Hematopoietic multipotent progenitor cell treated with erythropoietin and hydrocortisone succinate and interleukin-3 and kit ligand, for 15 days (in vitro differentiated cells): ENCODE results near the gene CDK5.
A peak's percentile ranks its signal among the peaks of the same experiment; 100 is the strongest.

ENCODE experiments used
- DNase-seq: peaks from one replicate; pipeline ENCODE4 v3.0.0-alpha.2; 2015; ENCODE audit warnings: low spot score

Gene CDK5

GRCh38 chr7:151086802-151087244 is 29.1 kb upstream of the CDK5 start:
- DNase-seq, result no peak

- peak; percentile 26 for DNase-seq
Observed at GRCh38 chr7:151085691-151086620, 28.3 kb upstream of the CDK5 start, which contains the start of gene AGAP3. Gene AGAP3 (plus strand): TSS chr7:151086475. CDS start chr7:151086742, 267 bp downstream.

GRCh38 chr7:151085329-151085690 is 27.6 kb upstream of the CDK5 start:
- no peak for DNase-seq

- no peak for DNase-seq
Observed at GRCh38 chr7:151083824-151084160, 26.1 kb upstream of the CDK5 start.

GRCh38 chr7:151083071-151083823 is 25.6 kb upstream of the CDK5 start, which contains the start of gene TMUB1:
Gene TMUB1 (minus strand): TSS chr7:151083493. CDS start chr7:151082563, 930 bp downstream.
- peak; percentile 62 for DNase-seq

GRCh38 chr7:151082141-151083070 is 24.7 kb upstream of the CDK5 start:
- DNase-seq, result no peak

- DNase-seq, result no peak
Observed at GRCh38 chr7:151081170-151082101, 23.7 kb upstream of the CDK5 start.

GRCh38 chr7:151080522-151081169 is 22.9 kb upstream of the CDK5 start, which contains the start of gene FASTK:
Gene FASTK (minus strand): TSS chr7:151080809. CDS start chr7:151080766, 43 bp downstream.
- peak; percentile 91 for DNase-seq

- peak; percentile 36 for DNase-seq
Observed at GRCh38 chr7:151080067-151080521, 22.4 kb upstream of the CDK5 start.

GRCh38 chr7:151079199-151079910 is 21.7 kb upstream of the CDK5 start:
- DNase-seq, result no peak

GRCh38 chr7:151078233-151079040 is 20.7 kb upstream of the CDK5 start:
- DNase-seq, result no peak

- DNase-seq, result no peak
Observed at GRCh38 chr7:151077705-151078232, 20.1 kb upstream of the CDK5 start.

GRCh38 chr7:151076863-151077704 is 19.4 kb upstream of the CDK5 start:
- no peak for DNase-seq

- no peak for DNase-seq
Observed at GRCh38 chr7:151075978-151076426, 18.3 kb upstream of the CDK5 start.

GRCh38 chr7:151075662-151075971 is 17.9 kb upstream of the CDK5 start:
- no peak for DNase-seq

- no peak for DNase-seq
Observed at GRCh38 chr7:151074817-151075661, 17.3 kb upstream of the CDK5 start.
